Measurements from ENCODE around the gene CBR3.

The CBR3 gene

GRCh38 chr21:36179145-36179544 lies 44.3 kb downstream of the CBR3 start:
- in situ Hi-C loops (cut with MboI; ENCODE audit: low sequenced_read_pairs) = no loop called here

- in situ Hi-C loops (cut with MboI; ENCODE audit: low sequenced_read_pairs) = no loop called here
Measured at GRCh38 chr21:36180963-36181362, 46.1 kb downstream of the CBR3 start.

GRCh38 chr21:36183144-36183795 lies 48.4 kb downstream of the CBR3 start:
- in situ Hi-C loops (cut with MboI; ENCODE audit: low sequenced_read_pairs) = no loop called here

- in situ Hi-C loops (cut with MboI; ENCODE audit: low sequenced_read_pairs) = no loop called here
Measured at GRCh38 chr21:36184545-36184944, 49.7 kb downstream of the CBR3 start.

- in situ Hi-C loops (cut with MboI; ENCODE audit: low sequenced_read_pairs) = no loop called here
Measured at GRCh38 chr21:36185523-36185922, 50.6 kb downstream of the CBR3 start.

- in situ Hi-C loops (cut with MboI; ENCODE audit: low sequenced_read_pairs) = no loop called here
Measured at GRCh38 chr21:36186081-36186480, 51.2 kb downstream of the CBR3 start.

- in situ Hi-C loops (cut with MboI; ENCODE audit: low sequenced_read_pairs) = no loop called here
Measured at GRCh38 chr21:36186506-36187399, 51.9 kb downstream of the CBR3 start.

GRCh38 chr21:36188081-36188681 lies 53.3 kb downstream of the CBR3 start:
- in situ Hi-C loops (cut with MboI; ENCODE audit: low sequenced_read_pairs) = no loop called here

- in situ Hi-C loops (cut with MboI; ENCODE audit: low sequenced_read_pairs) = no loop called here
Measured at GRCh38 chr21:36188937-36189336, 54.1 kb downstream of the CBR3 start.

- in situ Hi-C loops (cut with MboI; ENCODE audit: low sequenced_read_pairs) = no loop called here
Measured at GRCh38 chr21:36190736-36191135, 55.9 kb downstream of the CBR3 start.

GRCh38 chr21:36193200-36193599 lies 58.3 kb downstream of the CBR3 start:
- in situ Hi-C loops (cut with MboI; ENCODE audit: low sequenced_read_pairs) = no loop called here

GRCh38 chr21:36194024-36194423 lies 59.1 kb downstream of the CBR3 start:
- in situ Hi-C loops (cut with MboI; ENCODE audit: low sequenced_read_pairs) = no loop called here

GRCh38 chr21:36195613-36196012 lies 60.7 kb downstream of the CBR3 start:
- in situ Hi-C loops (cut with MboI; ENCODE audit: low sequenced_read_pairs) = no loop called here

Data from HL-60/S4 (cell line).